NCI-H526 (cell line): Measurements from ENCODE around the gene KCNIP4.
A peak's percentile ranks its signal among the peaks of the same experiment; 100 is the strongest.

Experiments used
- DNase-seq, 2 experiments: peaks; one replicate each; lab custom pipeline; 2025; lab: John Stamatoyannopoulos, UW

Gene KCNIP4

GRCh38 chr4:21688596-21689265 lies 259.8 kb downstream of the KCNIP4 start:
- DNase-seq: no peak

GRCh38 chr4:21685911-21686310 lies 262.7 kb downstream of the KCNIP4 start:
- DNase-seq: no peak

GRCh38 chr4:21680326-21680898 lies 268.2 kb downstream of the KCNIP4 start:
- no peak for DNase-seq

GRCh38 chr4:21678711-21679110 lies 269.9 kb downstream of the KCNIP4 start:
- no peak for DNase-seq

GRCh38 chr4:21677173-21677572 lies 271.4 kb downstream of the KCNIP4 start:
- DNase-seq: no peak

- no peak for DNase-seq
Measured at GRCh38 chr4:21664355-21664754, 284.2 kb downstream of the KCNIP4 start.

GRCh38 chr4:21656832-21657231 lies 291.7 kb downstream of the KCNIP4 start:
- no peak for DNase-seq

GRCh38 chr4:21655031-21655430 lies 293.5 kb downstream of the KCNIP4 start:
- DNase-seq: peak in 1 of 2 experiments; percentile 18

- peak; percentile 96 to 99 for DNase-seq
Measured at GRCh38 chr4:21652508-21653231, 295.9 kb downstream of the KCNIP4 start.

- no peak for DNase-seq
Measured at GRCh38 chr4:21649391-21650090, 299.0 kb downstream of the KCNIP4 start.

- no peak for DNase-seq
Measured at GRCh38 chr4:21645776-21646175, 302.8 kb downstream of the KCNIP4 start.

GRCh38 chr4:21641696-21642095 lies 306.9 kb downstream of the KCNIP4 start:
- no peak for DNase-seq

- no peak for DNase-seq
Measured at GRCh38 chr4:21638171-21638725, 310.3 kb downstream of the KCNIP4 start.

GRCh38 chr4:21628916-21629610 lies 319.5 kb downstream of the KCNIP4 start:
- DNase-seq: no peak

- DNase-seq: no peak
Measured at GRCh38 chr4:21628116-21628670, 320.4 kb downstream of the KCNIP4 start.

- no peak for DNase-seq
Measured at GRCh38 chr4:21625447-21625846, 323.1 kb downstream of the KCNIP4 start.

GRCh38 chr4:21605006-21605405 lies 343.6 kb downstream of the KCNIP4 start:
- no peak for DNase-seq

GRCh38 chr4:21596521-21596920 lies 352.1 kb downstream of the KCNIP4 start:
- peak; percentile 72 to 77 for DNase-seq

- no peak for DNase-seq
Measured at GRCh38 chr4:21593671-21594001, 354.9 kb downstream of the KCNIP4 start.

GRCh38 chr4:21592970-21593670 lies 355.5 kb downstream of the KCNIP4 start:
- peak in 1 of 2 experiments; percentile 1 for DNase-seq

- no peak for DNase-seq
Measured at GRCh38 chr4:21577056-21577455, 371.5 kb downstream of the KCNIP4 start.
